Measurements from ENCODE around the gene RNFT2.

The RNFT2 gene

GRCh38 chr12:116692605-116693004 is 45.5 kb upstream of the RNFT2 start:
- peaks cover 53% of the 10 kb centered on the region for H3K27me3 ChIP-seq
- peaks cover 0 to 7% of the 10 kb centered on the region in 2 experiments for H3K4me1 ChIP-seq (ENCODE audit: control insufficient read depth in 1 of 2, insufficient read depth in 1 of 2, low read depth in 1 of 2, low read length in 1 of 2)
- no peak overlapping the region for H3K27ac ChIP-seq
- TF ChIP-seq CTCF (IDR thresholded peaks at IDR 0.05): no peak
- no peak overlapping the region for H3K4me3 ChIP-seq (ENCODE audit: low read depth in 1 of 2, low read length in 1 of 2)
- H3K36me3 ChIP-seq: no peaks in the 10 kb centered on the region
- no peaks in the 10 kb centered on the region for H3K9me3 ChIP-seq

GRCh38 chr12:116693286-116694227 is 44.6 kb upstream of the RNFT2 start:
- Histone ChIP-seq H3K27ac (no peak overlapping the region), H3K9me3 (no peaks in the 10 kb centered on the region), H3K27me3 (peaks cover 53% of the 10 kb centered on the region), H3K4me3 (ENCODE audit: low read depth in 1 of 2, low read length in 1 of 2) (no peak overlapping the region), H3K36me3 (no peaks in the 10 kb centered on the region), H3K4me1 (ENCODE audit: control insufficient read depth in 1 of 2, insufficient read depth in 1 of 2, low read depth in 1 of 2, low read length in 1 of 2) (peaks cover 0 to 7% of the 10 kb centered on the region in 2 experiments)
- TF ChIP-seq CTCF (IDR thresholded peaks at IDR 0.05): no peak

- Histone ChIP-seq H3K4me1 (ENCODE audit: control insufficient read depth in 1 of 2, insufficient read depth in 1 of 2, low read depth in 1 of 2, low read length in 1 of 2) (peaks cover 0 to 7% of the 10 kb centered on the region in 2 experiments), H3K27me3 (peaks cover 48% of the 10 kb centered on the region), H3K4me3 (ENCODE audit: low read depth in 1 of 2, low read length in 1 of 2) (no peak overlapping the region), H3K9me3 (no peaks in the 10 kb centered on the region), H3K36me3 (no peaks in the 10 kb centered on the region), H3K27ac (no peak overlapping the region)
- no peak for TF ChIP-seq CTCF (IDR thresholded peaks at IDR 0.05)
Observed at GRCh38 chr12:116694653-116695463, 43.3 kb upstream of the RNFT2 start.

GRCh38 chr12:116695464-116695725 is 42.7 kb upstream of the RNFT2 start:
- peaks cover 43% of the 10 kb centered on the region for H3K27me3 ChIP-seq
- H3K9me3 ChIP-seq: no peaks in the 10 kb centered on the region
- no peak for TF ChIP-seq CTCF (IDR thresholded peaks at IDR 0.05)
- no peaks in the 10 kb centered on the region for H3K36me3 ChIP-seq
- H3K27ac ChIP-seq: no peak overlapping the region
- no peak overlapping the region for H3K4me3 ChIP-seq (ENCODE audit: low read depth in 1 of 2, low read length in 1 of 2)
- H3K4me1 ChIP-seq (ENCODE audit: control insufficient read depth in 1 of 2, insufficient read depth in 1 of 2, low read depth in 1 of 2, low read length in 1 of 2): peaks cover 0 to 7% of the 10 kb centered on the region in 2 experiments

- Histone ChIP-seq H3K9me3 (no peaks in the 10 kb centered on the region), H3K27ac (no peak overlapping the region), H3K4me1 (ENCODE audit: control insufficient read depth in 1 of 2, insufficient read depth in 1 of 2, low read depth in 1 of 2, low read length in 1 of 2) (peaks cover 0 to 7% of the 10 kb centered on the region in 2 experiments), H3K27me3 (peaks cover 37% of the 10 kb centered on the region), H3K36me3 (no peaks in the 10 kb centered on the region), H3K4me3 (ENCODE audit: low read depth in 1 of 2, low read length in 1 of 2) (no peak overlapping the region)
- TF ChIP-seq CTCF (IDR thresholded peaks at IDR 0.05): no peak
Observed at GRCh38 chr12:116697305-116697704, 40.8 kb upstream of the RNFT2 start.
